Dendritic cell treated with granulocyte-macrophage colony-stimulating factor and Interleukin-4, amounts not matched to agents 40 ng/mL and 50 ng/mL, for 4 days (primary cell): Measurements from ENCODE around the gene AIFM3.
"Not testable (repeated sequence)": the region's sequence is repeated elsewhere in the genome, so short reads cannot be mapped to it uniquely, and the experiment has no call there.

ENCODE experiments used
- H3K27ac Mint-ChIP-seq: one replicate; pipeline ENCODE4 v1.8.0; 2022; ENCODE audit warnings: mild to moderate bottlenecking, mixed read lengths
- H3K27me3 Mint-ChIP-seq: one replicate; pipeline ENCODE4 v1.8.0; 2022; ENCODE audit warnings: mild to moderate bottlenecking, mixed read lengths
- H3K36me3 Mint-ChIP-seq: one replicate; pipeline ENCODE4 v1.8.0; 2022; ENCODE audit warnings: low read depth, mixed read lengths
- H3K4me1 Mint-ChIP-seq: one replicate; pipeline ENCODE4 v1.8.0; 2022; ENCODE audit warnings: low read depth, mixed read lengths
- H3K4me3 Mint-ChIP-seq: one replicate; pipeline ENCODE4 v1.8.0; 2022; ENCODE audit warnings: mild to moderate bottlenecking, moderate library complexity, mixed read lengths
- H3K9me3 Mint-ChIP-seq: one replicate; pipeline ENCODE4 v1.8.0; 2022; ENCODE audit warnings: mixed read lengths
- intact Hi-C: fragments of 100-400 bp; cut with micrococcal nuclease; formaldehyde crosslinking; loops from one replicate; pipeline ENCODE4 v1.15.0; 2022

The AIFM3 gene

GRCh38 chr22:20970939-20971657 lies 4.0 kb downstream of the AIFM3 start:
- peaks cover 2% of the 10 kb centered on the region for H3K27me3 Mint-ChIP-seq
- H3K4me1 Mint-ChIP-seq: peaks cover 61% of the 10 kb centered on the region
- H3K9me3 Mint-ChIP-seq: no peaks in the 10 kb centered on the region
- intact Hi-C loops: no loop called here
- peaks cover 4% of the 10 kb centered on the region for H3K36me3 Mint-ChIP-seq
- no peak overlapping the region for H3K4me3 Mint-ChIP-seq
- H3K27ac Mint-ChIP-seq: peak overlapping the region; percentile 38

GRCh38 chr22:20972014-20972694 lies 5.1 kb downstream of the AIFM3 start:
- H3K4me1 Mint-ChIP-seq: peaks cover 50% of the 10 kb centered on the region
- H3K9me3 Mint-ChIP-seq, intact Hi-C loops, H3K27me3 Mint-ChIP-seq, H3K4me3 Mint-ChIP-seq: not testable (repeated sequence)
- H3K27ac Mint-ChIP-seq: peak overlapping the region; percentile 38
- peaks cover 15% of the 10 kb centered on the region for H3K36me3 Mint-ChIP-seq

GRCh38 chr22:20972933-20973577 lies 6.0 kb downstream of the AIFM3 start:
- peaks cover 41% of the 10 kb centered on the region for H3K4me1 Mint-ChIP-seq
- peaks cover under 1% of the 10 kb centered on the region for H3K9me3 Mint-ChIP-seq
- H3K27me3 Mint-ChIP-seq: no peaks in the 10 kb centered on the region
- no peak overlapping the region for H3K4me3 Mint-ChIP-seq
- intact Hi-C loops: no loop called here
- peak overlapping the region; percentile 38 for H3K27ac Mint-ChIP-seq
- H3K36me3 Mint-ChIP-seq: peaks cover 22% of the 10 kb centered on the region

- Mint-ChIP-seq H3K36me3 (peaks cover 29% of the 10 kb centered on the region), H3K4me1 (peaks cover 35% of the 10 kb centered on the region), H3K27me3 (no peaks in the 10 kb centered on the region), H3K9me3 (peaks cover 7% of the 10 kb centered on the region), H3K27ac (no peak overlapping the region), H3K4me3 (no peak overlapping the region)
- intact Hi-C loops: no loop called here
Measured at GRCh38 chr22:20973634-20974286, 6.7 kb downstream of the AIFM3 start.

- no peak overlapping the region for H3K27ac Mint-ChIP-seq
- H3K27me3 Mint-ChIP-seq: peaks cover 3% of the 10 kb centered on the region
- H3K4me1 Mint-ChIP-seq: peaks cover 38% of the 10 kb centered on the region
- peaks cover 14% of the 10 kb centered on the region for H3K9me3 Mint-ChIP-seq
- H3K36me3 Mint-ChIP-seq: peaks cover 29% of the 10 kb centered on the region
- H3K4me3 Mint-ChIP-seq: no peak overlapping the region
- intact Hi-C loops: no loop called here
Measured at GRCh38 chr22:20974336-20974955, 7.4 kb downstream of the AIFM3 start.

GRCh38 chr22:20975541-20976290 lies 8.7 kb downstream of the AIFM3 start:
- Mint-ChIP-seq H3K27ac (no peak overlapping the region), H3K27me3 (peaks cover 4% of the 10 kb centered on the region), H3K4me1 (peaks cover 50% of the 10 kb centered on the region), H3K4me3 (no peak overlapping the region), H3K9me3 (peaks cover 14% of the 10 kb centered on the region), H3K36me3 (peaks cover 29% of the 10 kb centered on the region)
- intact Hi-C loops: no loop called here

- intact Hi-C loops: no loop called here
- H3K9me3 Mint-ChIP-seq: peaks cover 14% of the 10 kb centered on the region
- peaks cover 4% of the 10 kb centered on the region for H3K27me3 Mint-ChIP-seq
- peaks cover 29% of the 10 kb centered on the region for H3K36me3 Mint-ChIP-seq
- peaks cover 53% of the 10 kb centered on the region for H3K4me1 Mint-ChIP-seq
- H3K4me3 Mint-ChIP-seq: no peak overlapping the region
- H3K27ac Mint-ChIP-seq: no peak overlapping the region
Measured at GRCh38 chr22:20976291-20976877, 9.3 kb downstream of the AIFM3 start.

GRCh38 chr22:20977019-20977418 lies 10.0 kb downstream of the AIFM3 start:
- Mint-ChIP-seq H3K27ac (no peak overlapping the region), H3K4me3 (no peak overlapping the region)
- intact Hi-C loops: no loop called here

GRCh38 chr22:20977516-20978170 lies 10.6 kb downstream of the AIFM3 start:
- Mint-ChIP-seq H3K27me3 (peaks cover 4% of the 10 kb centered on the region), H3K4me1 (peaks cover 48% of the 10 kb centered on the region), H3K36me3 (peaks cover 37% of the 10 kb centered on the region), H3K9me3 (peaks cover 14% of the 10 kb centered on the region), H3K4me3 (no peak overlapping the region), H3K27ac (no peak overlapping the region)
- intact Hi-C loops: no loop called here

More at GRCh38 chr22:20977019-20977418, 10.0 kb downstream of the AIFM3 start:
- H3K9me3 Mint-ChIP-seq: peaks cover 14% of the 10 kb centered on the region
- H3K36me3 Mint-ChIP-seq: peaks cover 30% of the 10 kb centered on the region
- peaks cover 4% of the 10 kb centered on the region for H3K27me3 Mint-ChIP-seq
- peaks cover 48% of the 10 kb centered on the region for H3K4me1 Mint-ChIP-seq

- Mint-ChIP-seq H3K4me3 (no peak overlapping the region), H3K36me3 (peaks cover 38% of the 10 kb centered on the region), H3K27ac (no peak overlapping the region), H3K27me3 (peaks cover 4% of the 10 kb centered on the region), H3K4me1 (peaks cover 47% of the 10 kb centered on the region), H3K9me3 (peaks cover 14% of the 10 kb centered on the region)
- intact Hi-C loops: no loop called here
Measured at GRCh38 chr22:20978419-20978818, 11.4 kb downstream of the AIFM3 start.

GRCh38 chr22:20979243-20979809 lies 12.3 kb downstream of the AIFM3 start:
- peak overlapping the region; percentile 35 for H3K4me3 Mint-ChIP-seq
- peaks cover 4% of the 10 kb centered on the region for H3K27me3 Mint-ChIP-seq
- H3K27ac Mint-ChIP-seq: peak overlapping the region; percentile 66
- H3K4me1 Mint-ChIP-seq: peaks cover 48% of the 10 kb centered on the region
- peaks cover 14% of the 10 kb centered on the region for H3K9me3 Mint-ChIP-seq
- intact Hi-C loops: no loop called here
- peaks cover 47% of the 10 kb centered on the region for H3K36me3 Mint-ChIP-seq

- peak overlapping the region; percentile 66 for H3K27ac Mint-ChIP-seq
- peaks cover 51% of the 10 kb centered on the region for H3K36me3 Mint-ChIP-seq
- peaks cover 4% of the 10 kb centered on the region for H3K27me3 Mint-ChIP-seq
- H3K4me1 Mint-ChIP-seq: peaks cover 48% of the 10 kb centered on the region
- no peak overlapping the region for H3K4me3 Mint-ChIP-seq
- H3K9me3 Mint-ChIP-seq: peaks cover 14% of the 10 kb centered on the region
- intact Hi-C loops: no loop called here
Measured at GRCh38 chr22:20979940-20980453, 12.9 kb downstream of the AIFM3 start.
